ENCODE measurements around the gene SFT2D3.

GRCh38 chr2:127722807-127723206 lies 21.5 kb downstream of the SFT2D3 start:
- TF ChIP-seq CTCF (IDR thresholded peaks at IDR 0.05; ENCODE audit: low read depth, low read length, missing input control) = no peak
- TF ChIP-seq TAF1 (conservative IDR thresholded peaks at IDR 0.05) = no peak
- TF ChIP-seq REST (IDR thresholded peaks at IDR 0.05) = no peak
- TF ChIP-seq FOXA1 (IDR thresholded peaks at IDR 0.05) = no peak
- no peak for TF ChIP-seq JUND (IDR thresholded peaks at IDR 0.05)
- no peak for TF ChIP-seq GABPA (IDR thresholded peaks at IDR 0.05 in 1 of 2, conservative IDR thresholded peaks at IDR 0.05 in 1 of 2)
- TF ChIP-seq RAD21 (IDR thresholded peaks at IDR 0.05) = no peak
